ENCODE data around the gene DDIT3.

DDIT3 gene

GRCh38 chr12:57528176-57528575 lies 7.9 kb upstream of the DDIT3 start:
- no peaks in the 10 kb centered on the region for H3K36me3 ChIP-seq (ENCODE audit: control insufficient read depth, insufficient read depth, low read length)
- H3K9me3 ChIP-seq (ENCODE audit: control insufficient read depth, low read length): no peaks in the 10 kb centered on the region
- H2AFZ ChIP-seq: no peak overlapping the region
- no peak overlapping the region for H3K4me2 ChIP-seq (ENCODE audit: low read length)
- TF ChIP-seq, protein P1, sequence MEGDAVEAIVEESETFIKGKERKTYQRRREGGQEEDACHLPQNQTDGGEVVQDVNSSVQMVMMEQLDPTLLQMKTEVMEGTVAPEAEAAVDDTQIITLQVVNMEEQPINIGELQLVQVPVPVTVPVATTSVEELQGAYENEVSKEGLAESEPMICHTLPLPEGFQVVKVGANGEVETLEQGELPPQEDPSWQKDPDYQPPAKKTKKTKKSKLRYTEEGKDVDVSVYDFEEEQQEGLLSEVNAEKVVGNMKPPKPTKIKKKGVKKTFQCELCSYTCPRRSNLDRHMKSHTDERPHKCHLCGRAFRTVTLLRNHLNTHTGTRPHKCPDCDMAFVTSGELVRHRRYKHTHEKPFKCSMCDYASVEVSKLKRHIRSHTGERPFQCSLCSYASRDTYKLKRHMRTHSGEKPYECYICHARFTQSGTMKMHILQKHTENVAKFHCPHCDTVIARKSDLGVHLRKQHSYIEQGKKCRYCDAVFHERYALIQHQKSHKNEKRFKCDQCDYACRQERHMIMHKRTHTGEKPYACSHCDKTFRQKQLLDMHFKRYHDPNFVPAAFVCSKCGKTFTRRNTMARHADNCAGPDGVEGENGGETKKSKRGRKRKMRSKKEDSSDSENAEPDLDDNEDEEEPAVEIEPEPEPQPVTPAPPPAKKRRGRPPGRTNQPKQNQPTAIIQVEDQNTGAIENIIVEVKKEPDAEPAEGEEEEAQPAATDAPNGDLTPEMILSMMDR (IDR thresholded peaks at IDR 0.05): no peak
- H3K27me3 ChIP-seq (ENCODE audit: control insufficient read depth, insufficient read depth, low read length): no peaks in the 10 kb centered on the region
- no peak overlapping the region for H3K9ac ChIP-seq
- peaks cover 3% of the 10 kb centered on the region for H3K79me2 ChIP-seq
- H3K4me1 ChIP-seq: peaks cover 14% of the 10 kb centered on the region
- H3K27ac ChIP-seq: no peak overlapping the region
- no peak overlapping the region for H3K4me3 ChIP-seq (ENCODE audit: low read depth, low read length)

- Histone ChIP-seq H3K36me3 (ENCODE audit: control insufficient read depth, insufficient read depth, low read length) (no peaks in the 10 kb centered on the region), H2AFZ (no peak overlapping the region), H3K4me2 (ENCODE audit: low read length) (no peak overlapping the region), H3K9ac (no peak overlapping the region), H3K9me3 (ENCODE audit: control insufficient read depth, low read length) (no peaks in the 10 kb centered on the region), H3K79me2 (peaks cover 3% of the 10 kb centered on the region), H3K4me3 (ENCODE audit: low read depth, low read length) (no peak overlapping the region), H3K4me1 (peaks cover 14% of the 10 kb centered on the region), H3K27ac (no peak overlapping the region), H3K27me3 (ENCODE audit: control insufficient read depth, insufficient read depth, low read length) (no peaks in the 10 kb centered on the region)
- TF ChIP-seq, protein P1 (IDR thresholded peaks at IDR 0.05): no peak
Observed at GRCh38 chr12:57527184-57527583, 6.9 kb upstream of the DDIT3 start.

DNA sequence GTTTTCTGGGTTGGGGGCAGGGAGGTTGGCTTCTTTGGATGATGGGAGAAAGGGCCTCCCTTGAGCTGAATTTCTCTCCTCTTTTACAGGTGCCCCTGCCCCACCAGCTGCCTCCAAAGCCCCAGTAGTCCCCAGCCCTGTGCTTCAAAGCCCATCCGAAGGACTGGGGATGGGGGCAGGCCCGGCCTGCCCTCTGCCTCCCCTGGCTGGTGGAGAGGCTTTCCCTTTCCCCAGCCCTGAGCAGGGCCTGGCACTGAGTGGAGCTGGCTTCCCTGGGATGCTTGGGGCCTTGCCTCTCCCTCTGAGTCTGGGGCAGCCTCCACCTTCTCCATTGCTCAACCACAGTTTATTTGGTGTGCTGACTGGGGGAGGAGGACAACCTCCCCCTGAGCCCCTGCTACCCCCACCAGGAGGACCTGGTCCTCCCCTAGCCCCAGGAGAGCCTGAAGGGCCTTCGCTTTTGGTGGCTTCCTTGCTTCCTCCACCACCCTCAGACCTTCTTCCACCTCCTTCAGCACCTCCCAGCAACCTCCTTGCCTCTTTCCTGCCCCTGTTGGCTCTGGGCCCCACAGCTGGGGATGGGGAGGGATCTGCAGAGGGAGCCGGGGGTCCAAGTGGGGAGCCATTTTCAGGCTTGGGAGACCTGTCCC lies 6.3 kb upstream of the DDIT3 start:
- TF ChIP-seq, protein P1 (IDR thresholded peaks at IDR 0.05): no peak
- Histone ChIP-seq H3K4me3 (ENCODE audit: low read depth, low read length) (no peak overlapping the region), H3K27ac (no peak overlapping the region), H2AFZ (no peak overlapping the region), H3K36me3 (ENCODE audit: control insufficient read depth, insufficient read depth, low read length) (no peaks in the 10 kb centered on the region), H3K79me2 (peaks cover 3% of the 10 kb centered on the region), H3K27me3 (ENCODE audit: control insufficient read depth, insufficient read depth, low read length) (no peaks in the 10 kb centered on the region), H3K9ac (no peak overlapping the region), H3K4me1 (peaks cover 20% of the 10 kb centered on the region), H3K9me3 (ENCODE audit: control insufficient read depth, low read length) (no peaks in the 10 kb centered on the region), H3K4me2 (ENCODE audit: low read length) (no peak overlapping the region)

- H3K9me3 ChIP-seq (ENCODE audit: control insufficient read depth, low read length): no peaks in the 10 kb centered on the region
- no peak overlapping the region for H3K9ac ChIP-seq
- H3K79me2 ChIP-seq: peaks cover 3% of the 10 kb centered on the region
- no peak overlapping the region for H3K4me3 ChIP-seq (ENCODE audit: low read depth, low read length)
- H2AFZ ChIP-seq: no peak overlapping the region
- H3K27me3 ChIP-seq (ENCODE audit: control insufficient read depth, insufficient read depth, low read length): no peaks in the 10 kb centered on the region
- H3K36me3 ChIP-seq (ENCODE audit: control insufficient read depth, insufficient read depth, low read length): no peaks in the 10 kb centered on the region
- H3K4me2 ChIP-seq (ENCODE audit: low read length): no peak overlapping the region
- H3K4me1 ChIP-seq: peaks cover 28% of the 10 kb centered on the region
- H3K27ac ChIP-seq: no peak overlapping the region
- TF ChIP-seq, protein P1 (IDR thresholded peaks at IDR 0.05): no peak
Observed at GRCh38 chr12:57525615-57526383, 5.5 kb upstream of the DDIT3 start.

Data from parathyroid adenoma (tissue), 2 donors.